Muscle layer of duodenum (tissue), 2 donors: ENCODE measurements around the gene GRIK1.

ENCODE experiments used
- H3K27ac ChIP-seq: one replicate; pipeline ENCODE4 v1.7.0; 2013; ENCODE audit warnings: mild to moderate bottlenecking, low read length
- H3K27me3 ChIP-seq: one replicate; pipeline ENCODE4 v1.7.0; 2013; ENCODE audit warnings: low read depth, mild to moderate bottlenecking, control low read depth, low read length
- H3K36me3 ChIP-seq, 2 donors: one replicate each; pipeline ENCODE4 v1.7.0; 2013; ENCODE audit warnings: low read length in 2 of 2, control low read depth in 1 of 2, mild to moderate bottlenecking in 1 of 2; ENCODE audit not compliant: insufficient read depth in 2 of 2, control insufficient read depth in 1 of 2
- H3K4me1 ChIP-seq, 2 donors: one replicate each; pipeline ENCODE4 v1.7.0; 2013; ENCODE audit warnings: low read length in 2 of 2, mild to moderate bottlenecking in 2 of 2, control low read depth in 1 of 2, moderate library complexity in 1 of 2; ENCODE audit not compliant: insufficient read depth in 2 of 2, control insufficient read depth in 1 of 2
- H3K4me3 ChIP-seq, 2 donors: one replicate each; pipeline ENCODE4 v1.7.0; 2013; ENCODE audit warnings: low read length in 2 of 2, low read depth in 1 of 2, mild to moderate bottlenecking in 1 of 2
- H3K9me3 ChIP-seq, 2 donors: one replicate each; pipeline ENCODE4 v1.7.0; 2013; ENCODE audit warnings: low read length in 2 of 2, control low read depth in 1 of 2, mild to moderate bottlenecking in 1 of 2; ENCODE audit not compliant: control insufficient read depth in 1 of 2
- donor health status: healthy.

The GRIK1 gene

GRCh38 chr21:29870814-29871213 lies 69.0 kb downstream of the GRIK1 start:
- H3K9me3 ChIP-seq: no peaks in the 10 kb centered on the region
- H3K36me3 ChIP-seq: no peaks in the 10 kb centered on the region
- H3K27me3 ChIP-seq: no peaks in the 10 kb centered on the region
- H3K27ac ChIP-seq: no peak overlapping the region
- H3K4me3 ChIP-seq: no peak overlapping the region
- H3K4me1 ChIP-seq: no peaks in the 10 kb centered on the region

- no peaks in the 10 kb centered on the region for H3K36me3 ChIP-seq
- H3K4me3 ChIP-seq: no peak overlapping the region
- H3K4me1 ChIP-seq: no peaks in the 10 kb centered on the region
- no peaks in the 10 kb centered on the region for H3K9me3 ChIP-seq
- H3K27ac ChIP-seq: no peak overlapping the region
- no peaks in the 10 kb centered on the region for H3K27me3 ChIP-seq
Observed at GRCh38 chr21:29867796-29868195, 72.0 kb downstream of the GRIK1 start.

GRCh38 chr21:29860346-29860745 lies 79.5 kb downstream of the GRIK1 start:
- H3K4me3 ChIP-seq: no peak overlapping the region
- no peaks in the 10 kb centered on the region for H3K27me3 ChIP-seq
- H3K36me3 ChIP-seq: no peaks in the 10 kb centered on the region
- H3K9me3 ChIP-seq: no peaks in the 10 kb centered on the region
- no peak overlapping the region for H3K27ac ChIP-seq
- H3K4me1 ChIP-seq: no peaks in the 10 kb centered on the region

- no peak overlapping the region for H3K4me3 ChIP-seq
- H3K9me3 ChIP-seq: no peaks in the 10 kb centered on the region
Observed at GRCh38 chr21:29857150-29857549, 82.6 kb downstream of the GRIK1 start.

GRCh38 chr21:29854795-29855194 lies 85.0 kb downstream of the GRIK1 start:
- H3K27me3 ChIP-seq: no peaks in the 10 kb centered on the region
- no peak overlapping the region for H3K4me3 ChIP-seq
- no peak overlapping the region for H3K27ac ChIP-seq
- no peaks in the 10 kb centered on the region for H3K4me1 ChIP-seq
- no peaks in the 10 kb centered on the region for H3K36me3 ChIP-seq
- H3K9me3 ChIP-seq: no peaks in the 10 kb centered on the region

More at GRCh38 chr21:29857150-29857549, 82.6 kb downstream of the GRIK1 start:
- Histone ChIP-seq H3K27ac (no peak overlapping the region), H3K4me1 (no peaks in the 10 kb centered on the region), H3K36me3 (no peaks in the 10 kb centered on the region), H3K27me3 (no peaks in the 10 kb centered on the region)

- Histone ChIP-seq H3K4me3 (no peak overlapping the region), H3K27ac (no peak overlapping the region), H3K27me3 (no peaks in the 10 kb centered on the region), H3K9me3 (no peaks in the 10 kb centered on the region), H3K4me1 (no peaks in the 10 kb centered on the region), H3K36me3 (no peaks in the 10 kb centered on the region)
Observed at GRCh38 chr21:29851611-29852010, 88.2 kb downstream of the GRIK1 start.

GRCh38 chr21:29849735-29850176 lies 90.0 kb downstream of the GRIK1 start:
- Histone ChIP-seq H3K27ac (no peak overlapping the region), H3K4me1 (no peaks in the 10 kb centered on the region), H3K27me3 (no peaks in the 10 kb centered on the region), H3K36me3 (no peaks in the 10 kb centered on the region), H3K4me3 (no peak overlapping the region), H3K9me3 (no peaks in the 10 kb centered on the region)

GRCh38 chr21:29843804-29844203 lies 96.0 kb downstream of the GRIK1 start:
- H3K9me3 ChIP-seq: no peaks in the 10 kb centered on the region
- no peak overlapping the region for H3K27ac ChIP-seq
- no peaks in the 10 kb centered on the region for H3K36me3 ChIP-seq
- no peaks in the 10 kb centered on the region for H3K27me3 ChIP-seq
- no peak overlapping the region for H3K4me3 ChIP-seq
- H3K4me1 ChIP-seq: no peaks in the 10 kb centered on the region

- H3K4me1 ChIP-seq: no peaks in the 10 kb centered on the region
- no peaks in the 10 kb centered on the region for H3K27me3 ChIP-seq
- no peaks in the 10 kb centered on the region for H3K9me3 ChIP-seq
- H3K4me3 ChIP-seq: no peak overlapping the region
- no peaks in the 10 kb centered on the region for H3K36me3 ChIP-seq
- no peak overlapping the region for H3K27ac ChIP-seq
Observed at GRCh38 chr21:29834617-29835016, 105.2 kb downstream of the GRIK1 start.

GRCh38 chr21:29832217-29832616 lies 107.6 kb downstream of the GRIK1 start:
- Histone ChIP-seq H3K4me1 (no peaks in the 10 kb centered on the region), H3K4me3 (no peak overlapping the region), H3K36me3 (no peaks in the 10 kb centered on the region), H3K27me3 (no peaks in the 10 kb centered on the region), H3K27ac (no peak overlapping the region), H3K9me3 (peaks cover 0 to 5% of the 10 kb centered on the region in 2 donors)

GRCh38 chr21:29829564-29830275 lies 110.1 kb downstream of the GRIK1 start:
- no peak overlapping the region for H3K27ac ChIP-seq
- H3K9me3 ChIP-seq: peaks cover 0 to 5% of the 10 kb centered on the region in 2 donors
- no peak overlapping the region for H3K4me3 ChIP-seq
- no peaks in the 10 kb centered on the region for H3K4me1 ChIP-seq
- no peaks in the 10 kb centered on the region for H3K27me3 ChIP-seq
- no peaks in the 10 kb centered on the region for H3K36me3 ChIP-seq

- H3K27ac ChIP-seq: no peak overlapping the region
- peak overlapping the region in 1 of 2 donors; percentile 16 for H3K4me3 ChIP-seq
- H3K9me3 ChIP-seq: peaks cover 0 to 5% of the 10 kb centered on the region in 2 donors
- no peaks in the 10 kb centered on the region for H3K36me3 ChIP-seq
- no peaks in the 10 kb centered on the region for H3K27me3 ChIP-seq
- no peaks in the 10 kb centered on the region for H3K4me1 ChIP-seq
Observed at GRCh38 chr21:29827647-29828046, 112.1 kb downstream of the GRIK1 start.
